Loucy (cell line): ENCODE measurements around the gene CRYBB1.

ENCODE experiments used
- CTCF ChIP-seq: fragments of 200-600 bp; sonication (generic); conservative IDR thresholded peaks from 2 replicates; pipeline ENCODE4 v1.5.1; 2014; ENCODE audit warnings: mild to moderate bottlenecking, antibody characterized with exemption, low read length
- EZH2phosphoT487 ChIP-seq: fragments of 200-600 bp; IDR thresholded peaks from 2 replicates; pipeline ENCODE4 v1.6.1; 2018; ENCODE audit warnings: antibody characterized with exemption, mild to moderate bottlenecking, moderate library complexity, borderline replicate concordance

DNA sequence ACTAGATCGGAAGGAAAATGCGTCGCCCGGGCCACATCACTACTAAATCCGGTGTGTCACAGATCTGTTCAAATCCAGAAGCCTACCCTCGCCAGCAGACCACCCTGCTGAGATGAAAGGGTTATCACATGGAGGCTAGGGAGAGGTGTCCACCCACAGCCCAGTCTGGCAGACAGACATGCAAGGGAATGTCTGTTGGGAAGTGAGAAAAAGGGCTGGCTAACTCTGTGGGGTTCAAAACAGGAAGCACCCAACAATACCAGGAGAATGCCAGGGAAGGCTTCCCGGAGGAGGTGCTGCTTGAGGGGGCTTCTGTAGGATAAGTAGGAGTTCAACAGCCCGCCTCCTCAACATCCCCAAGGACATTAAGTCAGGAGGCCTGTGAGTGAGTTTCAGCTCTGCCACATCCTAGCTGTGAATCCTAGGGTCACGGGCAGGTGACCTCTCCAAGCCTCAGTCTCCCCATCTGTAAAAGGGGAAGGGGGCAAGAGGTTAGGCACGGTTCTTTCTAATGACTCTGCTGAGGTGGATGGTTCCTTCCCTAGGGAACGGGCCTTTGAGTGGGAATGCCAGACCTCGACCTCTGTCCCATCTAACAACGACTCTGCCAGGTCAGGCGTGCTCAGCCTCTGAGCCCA is 29.0 kb downstream of the CRYBB1 start:
- TF ChIP-seq CTCF (no peak), EZH2phosphoT487 (no peak)
